GM10266 (cell line): ENCODE measurements around the gene CA9.

Experiments used
- DNase-seq: peaks from one replicate; pipeline ENCODE4 v3.0.0; 2012; ENCODE audit errors: extremely low spot score
- CTCF ChIP-seq: IDR thresholded peaks from 2 replicates; pipeline ENCODE4 v1.5.1; 2012; ENCODE audit warnings: mild to moderate bottlenecking, low read depth; ENCODE audit not compliant: control insufficient read depth, insufficient read depth; ENCODE audit errors: missing control alignments

CA9 gene

GRCh38 chr9:35714579-35715252, 41.0 kb downstream of the CA9 start:
- TF ChIP-seq CTCF, result no peak
- no peak for DNase-seq

- no peak for TF ChIP-seq CTCF
- no peak for DNase-seq
These were observed 42.5 kb downstream of the CA9 start for GRCh38 chr9:35716230-35716629.

- no peak for TF ChIP-seq CTCF
- no peak for DNase-seq
These were observed 43.6 kb downstream of the CA9 start for GRCh38 chr9:35717132-35717870.

DNA sequence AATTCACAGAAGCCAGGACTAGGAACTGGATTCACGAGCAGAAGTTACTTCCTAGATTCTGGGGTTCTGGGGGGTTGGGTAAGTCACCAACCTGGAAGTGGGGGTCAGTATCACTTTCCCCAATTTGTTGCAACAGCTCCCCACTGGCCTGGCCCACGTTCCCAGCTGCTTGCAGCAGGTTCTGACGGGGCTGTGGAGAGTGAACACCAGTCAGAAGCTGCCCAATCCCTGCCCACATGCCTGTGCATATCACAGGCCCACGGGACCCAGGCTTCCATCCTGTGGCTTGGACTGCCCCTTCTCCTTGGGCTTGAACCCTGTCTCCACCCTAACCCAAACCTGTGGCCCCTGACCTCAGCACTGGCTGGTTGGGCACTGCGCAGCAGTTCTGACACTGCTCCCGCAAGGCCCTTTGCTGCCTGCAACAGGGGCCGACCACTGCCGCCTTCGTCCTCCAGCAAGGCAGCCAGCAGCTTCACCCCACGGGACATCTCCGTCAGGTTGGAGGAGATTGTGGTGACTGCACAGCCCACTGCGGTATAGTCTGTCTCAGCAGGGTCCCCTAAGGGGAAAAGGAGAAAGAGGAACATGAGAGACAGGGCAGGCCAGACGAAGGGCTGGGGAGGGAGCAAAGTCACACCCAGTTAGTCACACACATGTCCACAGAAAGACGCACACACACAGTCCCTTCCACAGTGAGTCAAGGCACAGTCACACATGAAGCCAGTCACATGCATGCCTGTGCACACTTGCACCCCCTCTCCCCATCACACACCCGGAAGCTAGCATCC, 45.2 kb downstream of the CA9 start:
- no peak for DNase-seq
- no peak for TF ChIP-seq CTCF

- no peak for TF ChIP-seq CTCF
- no peak for DNase-seq
These were observed 45.8 kb downstream of the CA9 start for GRCh38 chr9:35719546-35719945.

- TF ChIP-seq CTCF, result no peak
- DNase-seq, result no peak
These were observed 49.7 kb downstream of the CA9 start for GRCh38 chr9:35723426-35723825.
